HUDEP-2 (cell line): ENCODE results near the gene SLC24A3.
"Not testable (repeated sequence)": the region's sequence is repeated elsewhere in the genome, so short reads cannot be mapped to it uniquely, and the experiment has no call there.

ENCODE experiments used
- DNase-seq, 76 experiments: peaks; one replicate each; lab custom pipeline; 2025; ENCODE audit not compliant: unreplicated experiment in 76 of 76; lab: John Stamatoyannopoulos, UW

SLC24A3 gene

GRCh38 chr20:19616081-19616480 lies 403.6 kb downstream of the SLC24A3 start:
- DNase-seq: no peak

DNA sequence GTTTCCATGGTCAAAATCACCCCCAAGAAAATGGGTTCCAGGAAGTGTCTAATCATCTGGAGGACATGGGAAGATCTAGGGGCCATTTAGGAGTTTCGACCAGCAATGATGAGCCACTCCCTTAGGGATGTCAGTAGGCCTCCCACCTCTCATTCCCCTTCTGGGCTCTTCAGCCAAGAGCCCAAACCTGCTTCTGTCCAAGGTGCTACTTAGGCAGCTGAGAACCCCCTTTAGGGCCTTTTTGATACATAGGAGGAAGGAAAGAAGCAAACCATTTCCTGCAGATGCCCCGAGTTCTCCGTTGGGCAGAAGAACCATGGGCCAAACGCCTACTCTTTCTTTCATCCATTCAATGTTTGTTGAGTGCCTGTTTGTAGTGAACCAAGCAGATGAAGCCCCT lies 404.2 kb downstream of the SLC24A3 start:
- no peak for DNase-seq

- no peak for DNase-seq
Observed at GRCh38 chr20:19617256-19617655, 404.8 kb downstream of the SLC24A3 start.

DNA sequence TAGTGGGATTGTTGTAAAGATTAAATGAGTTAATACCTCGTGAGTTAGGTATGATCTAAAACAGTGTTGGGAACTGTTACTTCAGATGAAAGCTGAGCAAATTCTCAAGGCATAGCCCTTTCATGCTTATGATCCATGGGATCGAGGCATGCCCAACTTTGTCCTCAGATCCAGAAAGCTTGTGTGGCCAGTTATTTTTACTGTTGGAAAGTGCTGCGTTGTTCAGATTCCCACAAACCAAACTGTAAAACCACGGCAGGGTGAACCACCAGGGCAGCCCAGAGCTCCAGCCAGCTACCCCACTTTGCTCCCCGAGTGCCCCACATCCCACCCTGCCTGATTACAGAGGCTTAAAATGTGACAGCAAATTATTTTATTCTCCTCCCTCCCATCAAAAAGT lies 406.3 kb downstream of the SLC24A3 start:
- DNase-seq: no peak

DNA sequence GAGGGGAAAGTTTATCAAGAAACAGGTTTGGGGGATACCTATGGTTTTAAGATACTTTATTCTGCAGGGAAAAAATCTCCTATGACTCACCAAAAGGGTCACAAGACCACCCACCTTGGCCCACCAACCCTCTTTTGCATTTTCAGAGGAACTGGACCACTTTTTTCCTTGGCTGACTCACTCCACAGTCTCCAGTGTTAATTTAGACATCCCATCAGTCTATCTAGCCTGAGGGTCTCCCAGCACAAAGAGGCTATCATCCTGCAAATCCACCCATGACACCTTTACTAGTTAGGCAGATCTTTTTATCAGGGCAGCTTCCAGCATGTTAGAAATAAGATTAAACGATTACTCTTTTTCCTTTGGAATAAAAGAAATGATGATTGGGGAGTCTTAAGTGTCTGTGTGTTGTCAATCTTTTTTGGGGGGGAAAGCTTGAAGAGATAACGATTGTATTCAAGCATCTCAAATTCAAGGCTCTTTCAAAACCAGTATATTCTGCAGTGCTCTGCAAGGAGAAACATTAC lies 407.5 kb downstream of the SLC24A3 start:
- DNase-seq: no peak

DNA sequence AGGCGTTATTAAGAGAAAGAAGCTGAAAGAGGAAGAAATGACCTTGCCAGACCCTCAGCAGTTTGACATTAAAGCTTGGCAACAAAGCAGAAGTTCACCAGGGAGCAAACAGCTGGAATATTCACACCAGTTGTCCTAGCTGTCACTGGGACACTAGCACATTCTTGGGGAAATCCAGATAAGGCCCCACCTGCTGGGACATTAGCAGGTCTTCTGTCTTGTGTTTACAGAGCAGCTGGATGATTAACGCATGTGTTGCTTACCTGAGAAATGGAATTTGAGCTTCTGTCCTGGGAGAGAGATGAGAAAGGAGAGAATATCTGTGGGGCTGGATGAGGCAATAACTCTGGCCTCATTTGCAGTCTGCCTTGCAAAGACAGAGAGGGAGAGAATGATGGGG lies 408.0 kb downstream of the SLC24A3 start:
- no peak for DNase-seq

- DNase-seq: no peak
Observed at GRCh38 chr20:19621072-19621471, 408.6 kb downstream of the SLC24A3 start.

DNA sequence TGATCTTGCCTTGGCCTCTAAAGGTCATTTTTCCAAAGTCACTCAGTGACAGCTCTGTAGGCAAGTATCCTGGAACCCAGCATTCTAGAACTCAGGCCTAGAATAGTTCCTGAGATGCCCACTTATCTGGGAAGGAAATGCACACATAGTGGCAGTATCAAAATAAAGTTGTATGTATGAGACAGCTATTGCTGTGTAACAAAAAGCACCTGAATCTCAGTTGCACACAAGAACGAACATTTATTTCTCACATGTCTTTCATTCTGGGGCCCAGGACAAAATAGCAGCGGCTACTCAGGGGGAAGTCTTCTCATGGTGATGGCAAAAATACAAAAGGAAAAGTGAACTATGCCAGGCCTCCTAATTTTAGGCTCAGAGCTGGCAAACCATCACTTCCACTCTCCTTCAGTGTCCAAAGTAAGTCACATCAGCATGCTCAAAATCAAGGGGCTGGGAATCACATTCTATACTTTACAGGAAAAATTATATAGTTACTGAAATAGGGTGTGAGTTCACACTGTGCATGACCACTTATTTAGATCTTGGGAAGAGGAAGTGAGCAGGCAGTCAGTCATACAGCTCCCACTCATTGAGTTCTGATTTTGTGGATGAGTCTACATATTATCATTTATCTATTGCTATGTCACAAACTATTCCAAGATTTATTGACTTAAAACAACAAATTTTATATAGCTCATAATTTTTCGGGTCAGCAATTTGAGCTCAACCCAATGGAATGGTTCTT lies 412.0 kb downstream of the SLC24A3 start:
- DNase-seq: no peak

- no peak for DNase-seq
Observed at GRCh38 chr20:19625426-19625825, 413.0 kb downstream of the SLC24A3 start.

- DNase-seq: no peak
Observed at GRCh38 chr20:19626896-19627295, 414.5 kb downstream of the SLC24A3 start.

DNA sequence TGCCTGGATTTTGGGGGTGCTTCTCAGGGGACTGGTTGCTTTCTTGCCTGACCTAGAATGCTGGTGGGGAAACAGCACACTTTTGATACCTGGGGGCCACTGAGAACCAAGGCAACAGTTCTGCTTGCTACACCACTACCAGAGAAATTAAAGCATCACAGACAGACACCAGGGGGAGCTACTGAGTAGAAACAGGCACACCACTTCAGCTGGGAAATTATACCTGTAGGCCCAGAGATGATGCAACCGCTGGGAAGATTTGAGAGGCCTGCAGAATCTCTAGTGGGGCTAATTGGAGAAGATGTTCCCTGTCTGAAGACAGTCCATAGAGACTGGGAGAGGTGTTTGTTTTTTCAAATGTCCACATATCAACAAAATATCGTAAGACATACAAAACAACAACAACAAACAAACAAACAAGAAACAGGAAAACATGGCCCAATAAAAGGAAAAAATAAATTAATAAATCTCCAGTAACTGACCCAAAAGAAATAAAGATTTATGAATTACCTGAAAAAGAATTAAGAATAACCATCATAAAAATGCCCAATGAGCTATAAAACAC lies 416.2 kb downstream of the SLC24A3 start:
- DNase-seq: peak in 54 of 76 experiments; percentile 1 to 73 (median 30)

DNA sequence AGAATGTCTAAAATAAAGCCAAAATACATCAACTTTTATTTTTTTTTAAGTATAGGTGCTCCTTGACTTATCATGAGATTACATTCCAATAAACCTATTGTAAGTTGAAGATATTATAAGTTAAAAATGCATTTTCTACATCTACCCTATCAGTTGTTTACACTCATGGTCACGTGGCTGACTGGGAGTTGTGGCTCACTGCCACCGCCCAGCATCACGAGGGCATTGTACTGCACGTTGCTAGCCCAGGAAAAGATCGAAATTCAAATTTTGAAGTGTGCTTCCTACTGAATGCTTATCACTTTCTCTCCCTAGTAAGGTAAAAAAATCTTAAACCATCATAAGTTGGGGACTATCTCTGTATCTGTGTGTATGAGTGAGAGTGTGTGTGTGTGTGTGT lies 419.0 kb downstream of the SLC24A3 start:
- DNase-seq: peak in 6 of 76 experiments; percentile 2 to 23 (median 4)

GRCh38 chr20:19633985-19634384 lies 421.5 kb downstream of the SLC24A3 start:
- DNase-seq: no peak

DNA sequence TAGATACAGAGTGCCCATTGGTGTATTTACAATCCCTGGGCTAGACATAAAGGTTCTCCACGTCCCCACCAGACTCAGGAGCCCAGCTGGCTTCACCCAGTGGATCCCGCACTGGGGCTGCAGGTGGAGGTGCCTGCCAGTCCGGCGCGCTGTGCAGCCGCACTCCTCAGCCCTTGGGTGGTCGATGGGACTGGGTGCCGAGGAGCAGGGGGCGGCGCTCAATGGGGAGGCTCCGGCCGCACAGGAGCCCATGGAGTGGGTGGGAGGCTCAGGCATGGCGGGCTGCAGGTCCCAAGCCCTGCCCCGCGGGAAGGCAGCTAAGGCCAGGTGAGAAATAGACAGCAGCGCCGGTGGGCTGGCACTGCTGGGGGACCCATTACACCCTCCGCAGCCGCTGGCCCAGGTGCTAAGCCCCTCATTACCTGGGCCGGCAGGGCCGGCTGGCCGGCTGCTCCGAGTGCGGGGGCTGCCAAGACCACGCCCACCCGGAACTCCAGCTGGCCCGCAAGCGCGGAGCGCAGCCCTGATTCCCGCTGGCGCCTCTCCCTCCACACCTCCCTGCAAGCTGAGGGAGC lies 427.1 kb downstream of the SLC24A3 start:
- DNase-seq: not testable (repeated sequence)

DNA sequence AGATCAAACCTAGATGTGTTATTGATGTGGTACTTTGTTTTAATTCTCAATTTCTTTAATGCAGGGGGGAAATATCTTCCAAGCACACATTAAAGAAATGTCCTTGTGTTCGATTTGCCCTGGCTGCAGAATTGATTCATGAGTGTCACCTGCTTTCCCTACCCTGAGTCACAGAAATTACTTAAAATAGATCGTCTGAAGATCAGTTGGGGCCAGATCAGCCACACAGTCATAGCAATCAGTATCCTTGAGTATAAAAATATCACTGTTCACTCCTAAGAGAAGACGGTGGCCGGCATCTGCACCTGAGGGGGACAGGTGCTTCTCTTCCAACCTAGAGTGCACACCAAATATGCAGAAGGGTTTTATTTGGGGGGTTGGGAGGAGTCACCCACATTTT lies 430.4 kb downstream of the SLC24A3 start:
- DNase-seq: no peak

DNA sequence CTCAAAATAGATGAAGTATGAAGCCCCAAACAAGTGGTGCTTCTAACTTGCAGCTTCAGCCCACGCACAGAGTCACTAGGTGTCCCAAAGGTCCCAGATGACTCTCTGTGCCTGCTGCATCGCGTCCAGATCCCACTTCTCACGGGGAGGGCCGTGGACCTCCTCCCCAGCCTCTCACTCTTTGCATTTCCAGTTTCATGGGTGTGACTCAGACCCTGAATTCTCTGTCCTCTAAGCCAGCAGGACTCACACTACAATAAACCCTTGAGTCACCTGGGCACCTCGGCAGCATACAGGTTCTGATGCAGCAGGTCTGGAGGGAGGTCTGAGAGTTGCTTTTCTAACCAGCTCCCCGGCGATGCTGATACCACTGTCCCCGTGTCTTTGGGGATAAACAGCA lies 431.6 kb downstream of the SLC24A3 start:
- DNase-seq: no peak

- DNase-seq: no peak
Observed at GRCh38 chr20:19646963-19647362, 434.5 kb downstream of the SLC24A3 start.

DNA sequence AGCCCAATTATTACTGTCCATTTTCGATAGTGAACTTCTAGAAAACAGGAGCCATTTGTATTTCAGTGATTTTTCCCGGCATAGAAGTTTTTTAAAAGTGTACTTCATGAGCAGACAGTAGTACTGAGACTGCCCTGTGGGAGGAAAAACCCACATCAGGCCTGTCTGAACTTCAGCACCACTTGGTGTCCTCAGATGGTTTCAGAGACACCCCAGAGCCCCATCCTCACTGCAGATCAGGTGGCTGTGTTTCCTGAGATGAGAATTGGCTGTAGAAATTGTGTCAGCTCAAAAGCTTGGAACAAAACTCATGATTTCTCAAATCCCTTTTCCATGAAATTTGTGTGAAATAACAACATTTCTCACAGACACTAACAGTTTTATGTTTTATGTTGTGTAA lies 435.6 kb downstream of the SLC24A3 start:
- no peak for DNase-seq

- no peak for DNase-seq
Observed at GRCh38 chr20:19649041-19649440, 436.6 kb downstream of the SLC24A3 start.

DNA sequence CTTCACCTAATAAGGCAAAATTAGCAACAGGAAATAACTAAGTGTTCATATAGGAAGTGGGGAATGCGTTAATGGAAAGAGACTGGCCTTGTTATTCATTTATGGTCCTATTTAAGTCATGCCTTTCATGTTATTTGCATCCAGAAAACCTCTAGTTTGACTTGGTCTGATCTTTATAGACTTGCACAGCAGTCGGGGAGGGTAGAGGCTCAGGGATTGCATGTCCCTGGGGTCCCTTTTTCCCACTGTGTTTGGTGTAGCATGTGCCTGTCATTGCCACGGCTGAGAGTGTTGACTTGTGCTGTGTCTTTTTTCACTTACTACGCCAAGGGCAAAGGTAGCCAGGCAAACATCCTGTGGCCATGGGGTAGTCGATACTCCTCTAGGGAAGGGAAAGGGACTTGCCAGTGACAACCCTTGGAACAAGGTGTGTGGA lies 440.2 kb downstream of the SLC24A3 start:
- DNase-seq: no peak

- DNase-seq: no peak
Observed at GRCh38 chr20:19653327-19653726, 440.9 kb downstream of the SLC24A3 start.

DNA sequence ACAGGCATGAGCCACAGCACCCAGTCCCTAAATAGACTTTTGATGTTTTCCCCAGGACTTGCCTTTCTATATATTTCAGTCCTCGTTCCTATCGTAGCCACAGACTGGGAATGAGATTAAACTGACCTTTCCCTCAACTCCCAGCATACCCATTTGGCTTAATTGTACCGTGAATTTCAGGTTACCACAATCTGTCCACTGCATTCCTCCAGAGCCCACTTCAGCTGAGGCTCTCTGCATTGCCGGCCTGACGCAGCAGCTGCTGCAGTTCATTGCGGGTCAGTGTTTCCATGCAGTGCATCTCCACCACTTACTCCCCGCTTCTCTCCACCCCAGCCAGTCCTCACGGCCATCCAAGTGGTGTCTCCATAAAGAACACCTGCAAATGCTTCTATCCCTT lies 442.5 kb downstream of the SLC24A3 start:
- no peak for DNase-seq
